Activated T-cell treated with anti-CD3 and anti-CD28 coated beads, Interleukin-2, amount 50 U/mL, for 48 hours (primary cell): ENCODE data around the gene FAM234A.

Experiments
- DNase-seq, 2 experiments: peaks; one replicate each; pipeline ENCODE4 v3.0.0-alpha.2; 2020

FAM234A gene

GRCh38 chr16:283033-283805 lies 48.6 kb downstream of the FAM234A start, which contains the start of gene PDIA2:
Gene PDIA2, plus strand, starts transcription at chr16:283164. Its CDS starts 6 bp downstream, at chr16:283170.
- DNase-seq = no peak

- DNase-seq = no peak
Measured at GRCh38 chr16:284204-285120, 49.8 kb downstream of the FAM234A start.

GRCh38 chr16:285146-286055 lies 50.8 kb downstream of the FAM234A start:
- DNase-seq = no peak

GRCh38 chr16:286491-287297 lies 52.1 kb downstream of the FAM234A start:
- no peak for DNase-seq

GRCh38 chr16:287298-287811 lies 52.7 kb downstream of the FAM234A start:
- no peak for DNase-seq

GRCh38 chr16:287981-288920 lies 53.6 kb downstream of the FAM234A start:
- no peak for DNase-seq

GRCh38 chr16:289395-289997 lies 54.9 kb downstream of the FAM234A start:
- no peak for DNase-seq

- no peak for DNase-seq
Measured at GRCh38 chr16:290015-290680, 55.5 kb downstream of the FAM234A start.

- no peak for DNase-seq
Measured at GRCh38 chr16:290681-291405, 56.2 kb downstream of the FAM234A start.

- no peak for DNase-seq
Measured at GRCh38 chr16:291539-291938, 56.9 kb downstream of the FAM234A start.

- DNase-seq = no peak
Measured at GRCh38 chr16:293043-293775, 58.6 kb downstream of the FAM234A start.

GRCh38 chr16:296276-296675 lies 61.7 kb downstream of the FAM234A start:
- no peak for DNase-seq

- no peak for DNase-seq
Measured at GRCh38 chr16:296806-297510, 62.3 kb downstream of the FAM234A start.

- no peak for DNase-seq
Measured at GRCh38 chr16:297832-298231, 63.2 kb downstream of the FAM234A start.

GRCh38 chr16:301235-301634 lies 66.6 kb downstream of the FAM234A start:
- DNase-seq = no peak

- DNase-seq = no peak
Measured at GRCh38 chr16:301950-302349, 67.3 kb downstream of the FAM234A start.

- no peak for DNase-seq
Measured at GRCh38 chr16:303760-304505, 69.3 kb downstream of the FAM234A start.
